PFSK-1 (cell line): ENCODE results near the gene IVL.

Experiments used
- FOXP2 ChIP-seq: optimal IDR thresholded peaks from 2 replicates; pipeline ENCODE3; 2011; ENCODE audit warnings: borderline replicate concordance, control low read depth, inconsistent platforms; ENCODE audit not compliant: insufficient read depth; ENCODE audit errors: extremely low read length, extremely low read depth
- POLR2AphosphoS5 ChIP-seq: IDR thresholded peaks from 2 replicates; pipeline ENCODE4 v1.6.1; 2012; ENCODE audit warnings: low read depth, mild to moderate bottlenecking, control low read depth, low read length, moderate library complexity
- SIN3A ChIP-seq: IDR thresholded peaks from 2 replicates; pipeline ENCODE4 v1.6.1; 2012; ENCODE audit warnings: mild to moderate bottlenecking, low read length, moderate library complexity, borderline replicate concordance; ENCODE audit not compliant: insufficient read depth
- TAF1 ChIP-seq: IDR thresholded peaks from 2 replicates; pipeline ENCODE4 v1.6.1; 2012; ENCODE audit warnings: low read length, control low read depth, borderline replicate concordance; ENCODE audit not compliant: insufficient read depth
- TF ChIP-seq, protein P1 (sequence below), 2 experiments: IDR thresholded peaks; 2 replicates each; pipeline versions ENCODE4 v1.6.1 to v1.8.0; 2011 to 2012; ENCODE audit warnings: low read depth in 2 of 2, low read length in 2 of 2, control low read depth in 1 of 2, inconsistent platforms in 1 of 2, mild to moderate bottlenecking in 1 of 2, moderate library complexity in 1 of 2; ENCODE audit not compliant: insufficient read depth in 1 of 2

Gene IVL

GRCh38 chr1:152873495-152873894, 34.9 kb upstream of the IVL start:
- TF ChIP-seq SIN3A (no peak), POLR2AphosphoS5 (no peak), TAF1 (no peak), FOXP2 (no peak)
- TF ChIP-seq, protein P1, sequence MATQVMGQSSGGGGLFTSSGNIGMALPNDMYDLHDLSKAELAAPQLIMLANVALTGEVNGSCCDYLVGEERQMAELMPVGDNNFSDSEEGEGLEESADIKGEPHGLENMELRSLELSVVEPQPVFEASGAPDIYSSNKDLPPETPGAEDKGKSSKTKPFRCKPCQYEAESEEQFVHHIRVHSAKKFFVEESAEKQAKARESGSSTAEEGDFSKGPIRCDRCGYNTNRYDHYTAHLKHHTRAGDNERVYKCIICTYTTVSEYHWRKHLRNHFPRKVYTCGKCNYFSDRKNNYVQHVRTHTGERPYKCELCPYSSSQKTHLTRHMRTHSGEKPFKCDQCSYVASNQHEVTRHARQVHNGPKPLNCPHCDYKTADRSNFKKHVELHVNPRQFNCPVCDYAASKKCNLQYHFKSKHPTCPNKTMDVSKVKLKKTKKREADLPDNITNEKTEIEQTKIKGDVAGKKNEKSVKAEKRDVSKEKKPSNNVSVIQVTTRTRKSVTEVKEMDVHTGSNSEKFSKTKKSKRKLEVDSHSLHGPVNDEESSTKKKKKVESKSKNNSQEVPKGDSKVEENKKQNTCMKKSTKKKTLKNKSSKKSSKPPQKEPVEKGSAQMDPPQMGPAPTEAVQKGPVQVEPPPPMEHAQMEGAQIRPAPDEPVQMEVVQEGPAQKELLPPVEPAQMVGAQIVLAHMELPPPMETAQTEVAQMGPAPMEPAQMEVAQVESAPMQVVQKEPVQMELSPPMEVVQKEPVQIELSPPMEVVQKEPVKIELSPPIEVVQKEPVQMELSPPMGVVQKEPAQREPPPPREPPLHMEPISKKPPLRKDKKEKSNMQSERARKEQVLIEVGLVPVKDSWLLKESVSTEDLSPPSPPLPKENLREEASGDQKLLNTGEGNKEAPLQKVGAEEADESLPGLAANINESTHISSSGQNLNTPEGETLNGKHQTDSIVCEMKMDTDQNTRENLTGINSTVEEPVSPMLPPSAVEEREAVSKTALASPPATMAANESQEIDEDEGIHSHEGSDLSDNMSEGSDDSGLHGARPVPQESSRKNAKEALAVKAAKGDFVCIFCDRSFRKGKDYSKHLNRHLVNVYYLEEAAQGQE (IDR thresholded peaks at IDR 0.05; ENCODE audit: insufficient read depth in 1 of 2, low read depth in 2 of 2, low read length in 2 of 2) = no peak

GRCh38 chr1:152876827-152877226, 31.5 kb upstream of the IVL start:
- no peak for TF ChIP-seq TAF1

DNA sequence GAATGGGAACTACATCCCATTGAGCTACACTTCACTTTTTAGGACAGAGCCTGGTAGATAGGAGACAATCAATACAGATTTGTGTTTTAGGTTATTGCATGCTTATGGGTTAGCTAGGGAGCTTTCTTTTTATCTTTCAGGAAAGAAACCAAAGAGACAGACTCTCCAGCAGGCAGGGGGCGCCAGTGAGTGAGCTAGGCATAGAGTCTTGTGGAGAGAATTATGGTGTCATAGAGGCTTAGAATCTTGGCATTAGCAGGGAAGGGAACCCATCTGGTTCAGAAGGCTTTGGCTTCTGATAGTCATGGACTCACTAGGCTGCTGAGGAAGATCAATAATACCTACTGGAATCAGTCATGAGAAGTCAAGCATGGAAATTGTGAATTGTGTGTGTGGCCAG, 30.3 kb upstream of the IVL start, which contains the start of gene SMCP:
Gene SMCP, plus strand, starts transcription at position 281 of the 400 bp plus-strand sequence. CDS start 6,101 bp downstream, outside the sequence.
- TF ChIP-seq SIN3A (no peak), TAF1 (no peak), FOXP2 (no peak), POLR2AphosphoS5 (no peak)
- TF ChIP-seq, protein P1 (IDR thresholded peaks at IDR 0.05; ENCODE audit: insufficient read depth in 1 of 2, low read depth in 2 of 2, low read length in 2 of 2) = no peak

DNA sequence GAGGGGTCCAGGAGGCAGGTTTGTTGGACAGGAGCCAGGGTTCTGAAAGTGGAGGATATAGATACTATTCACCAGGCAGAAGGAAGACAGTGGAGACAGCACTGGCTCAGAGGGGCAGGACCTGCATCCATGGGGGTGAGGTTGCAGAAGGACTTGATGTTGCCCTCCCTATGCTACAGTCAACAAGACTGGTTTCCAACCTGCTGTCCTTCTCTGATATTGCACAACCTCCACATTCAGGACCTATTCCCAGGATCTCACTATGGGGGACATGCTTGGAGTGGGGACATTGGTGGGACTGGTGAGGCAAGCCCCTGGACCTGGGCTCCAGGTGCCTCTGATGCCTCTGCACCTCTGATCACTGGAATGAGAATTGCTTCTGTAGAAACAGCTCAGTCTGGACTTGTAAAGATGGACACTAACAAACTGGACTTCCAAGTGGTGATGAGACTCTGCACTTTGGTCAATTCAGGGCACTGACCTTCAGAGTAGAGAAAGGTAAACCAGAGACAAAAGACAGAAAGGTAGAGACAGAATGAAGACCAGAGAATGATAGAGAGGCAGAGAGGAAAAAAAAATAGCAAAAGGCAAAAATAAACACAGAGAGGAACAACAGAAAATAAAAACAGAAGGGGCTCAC, 28.7 kb upstream of the IVL start:
- TF ChIP-seq, protein P1 (IDR thresholded peaks at IDR 0.05; ENCODE audit: insufficient read depth in 1 of 2, low read depth in 2 of 2, low read length in 2 of 2) = no peak

DNA sequence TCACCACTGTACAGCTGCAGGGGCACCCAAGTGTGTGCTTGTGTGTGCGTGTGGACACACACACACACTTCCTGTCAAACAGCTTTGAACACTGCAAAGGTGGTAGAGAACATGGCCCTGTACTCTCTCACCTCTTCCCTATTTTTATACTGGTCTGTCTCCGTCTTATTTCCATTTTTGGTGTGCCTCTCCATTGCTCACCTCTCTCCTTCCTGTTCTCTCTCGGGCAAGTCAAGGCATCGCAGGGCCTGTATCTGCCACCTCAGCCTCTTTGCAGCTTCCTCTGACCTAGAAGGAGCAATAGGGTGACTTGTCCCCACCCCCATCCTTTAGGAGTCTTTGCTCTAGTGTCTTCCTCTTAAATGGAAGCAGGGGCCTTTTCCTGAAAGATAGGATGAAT, 28.0 kb upstream of the IVL start:
- TF ChIP-seq POLR2AphosphoS5 = no peak
- TF ChIP-seq SIN3A = no peak
- no peak for TF ChIP-seq FOXP2
- TF ChIP-seq, protein P1 (IDR thresholded peaks at IDR 0.05; ENCODE audit: insufficient read depth in 1 of 2, low read depth in 2 of 2, low read length in 2 of 2) = no peak
- TF ChIP-seq TAF1 = no peak
